Ishikawa (cell line): ENCODE data around the gene ANKRD28.

Experiments used
- CEBPB ChIP-seq: IDR thresholded peaks from 2 replicates; pipeline ENCODE4 v1.6.1; 2012
- CREB1 ChIP-seq: IDR thresholded peaks from 2 replicates; pipeline ENCODE4 v1.6.1; 2012; ENCODE audit warnings: low read depth
- EGR1 ChIP-seq: IDR thresholded peaks from 2 replicates; pipeline ENCODE4 v1.6.1; 2012
- EP300 ChIP-seq: IDR thresholded peaks from 2 replicates; pipeline ENCODE4 v1.6.1; 2012; ENCODE audit warnings: borderline replicate concordance
- FOXM1 ChIP-seq: IDR thresholded peaks from 2 replicates; pipeline ENCODE4 v1.6.1; 2012; ENCODE audit warnings: low read depth, borderline replicate concordance
- MAX ChIP-seq: IDR thresholded peaks from 2 replicates; pipeline ENCODE4 v1.6.1; 2012
- RAD21 ChIP-seq: IDR thresholded peaks from 2 replicates; pipeline ENCODE4 v1.6.1; 2012; ENCODE audit warnings: low read depth
- TAF1 ChIP-seq: IDR thresholded peaks from 2 replicates; pipeline ENCODE4 v1.6.1; 2012; ENCODE audit warnings: low read depth, mild to moderate bottlenecking
- TCF12 ChIP-seq: IDR thresholded peaks from 2 replicates; pipeline ENCODE4 v1.6.1; 2012; ENCODE audit warnings: low read depth
- TEAD4 ChIP-seq: IDR thresholded peaks from 2 replicates; pipeline ENCODE4 v1.6.1; 2012
- YY1 ChIP-seq: IDR thresholded peaks from 2 replicates; pipeline ENCODE4 v1.6.1; 2012; ENCODE audit warnings: low read depth
- ZBTB7A ChIP-seq: IDR thresholded peaks from 2 replicates; pipeline ENCODE4 v1.6.1; 2012; ENCODE audit warnings: low read depth
- TF ChIP-seq, protein P1 (sequence below): IDR thresholded peaks from 2 replicates; pipeline ENCODE4 v1.6.1; 2012
- TF ChIP-seq, protein P2 (sequence below): IDR thresholded peaks from 2 replicates; pipeline ENCODE4 v1.6.1; 2012; ENCODE audit warnings: low read depth, mild to moderate bottlenecking

DNA sequence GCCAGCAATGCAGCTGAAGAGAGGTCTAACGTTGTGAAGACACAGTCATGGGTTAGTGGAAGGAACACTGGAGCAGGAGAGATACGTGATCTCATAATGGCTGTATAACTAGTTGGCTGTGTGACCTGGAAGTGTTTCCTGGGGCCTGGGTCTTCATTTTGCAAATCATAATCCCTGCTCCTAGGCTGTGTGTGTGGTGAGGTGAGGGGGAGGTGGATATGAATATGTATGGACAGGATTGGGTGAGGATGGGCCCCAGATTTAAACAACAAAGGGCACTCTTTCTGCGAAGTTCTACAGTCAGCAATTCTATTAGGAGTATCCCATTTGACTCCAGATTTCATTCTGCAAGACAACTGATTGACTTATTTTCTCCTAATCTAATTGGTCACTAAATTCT, 41.3 kb downstream of the ANKRD28 start:
- TF ChIP-seq MAX: no peak
- TF ChIP-seq, protein P1, sequence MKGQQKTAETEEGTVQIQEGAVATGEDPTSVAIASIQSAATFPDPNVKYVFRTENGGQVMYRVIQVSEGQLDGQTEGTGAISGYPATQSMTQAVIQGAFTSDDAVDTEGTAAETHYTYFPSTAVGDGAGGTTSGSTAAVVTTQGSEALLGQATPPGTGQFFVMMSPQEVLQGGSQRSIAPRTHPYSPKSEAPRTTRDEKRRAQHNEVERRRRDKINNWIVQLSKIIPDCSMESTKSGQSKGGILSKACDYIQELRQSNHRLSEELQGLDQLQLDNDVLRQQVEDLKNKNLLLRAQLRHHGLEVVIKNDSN: no peak
- no peak for TF ChIP-seq FOXM1
- TF ChIP-seq, protein P2, sequence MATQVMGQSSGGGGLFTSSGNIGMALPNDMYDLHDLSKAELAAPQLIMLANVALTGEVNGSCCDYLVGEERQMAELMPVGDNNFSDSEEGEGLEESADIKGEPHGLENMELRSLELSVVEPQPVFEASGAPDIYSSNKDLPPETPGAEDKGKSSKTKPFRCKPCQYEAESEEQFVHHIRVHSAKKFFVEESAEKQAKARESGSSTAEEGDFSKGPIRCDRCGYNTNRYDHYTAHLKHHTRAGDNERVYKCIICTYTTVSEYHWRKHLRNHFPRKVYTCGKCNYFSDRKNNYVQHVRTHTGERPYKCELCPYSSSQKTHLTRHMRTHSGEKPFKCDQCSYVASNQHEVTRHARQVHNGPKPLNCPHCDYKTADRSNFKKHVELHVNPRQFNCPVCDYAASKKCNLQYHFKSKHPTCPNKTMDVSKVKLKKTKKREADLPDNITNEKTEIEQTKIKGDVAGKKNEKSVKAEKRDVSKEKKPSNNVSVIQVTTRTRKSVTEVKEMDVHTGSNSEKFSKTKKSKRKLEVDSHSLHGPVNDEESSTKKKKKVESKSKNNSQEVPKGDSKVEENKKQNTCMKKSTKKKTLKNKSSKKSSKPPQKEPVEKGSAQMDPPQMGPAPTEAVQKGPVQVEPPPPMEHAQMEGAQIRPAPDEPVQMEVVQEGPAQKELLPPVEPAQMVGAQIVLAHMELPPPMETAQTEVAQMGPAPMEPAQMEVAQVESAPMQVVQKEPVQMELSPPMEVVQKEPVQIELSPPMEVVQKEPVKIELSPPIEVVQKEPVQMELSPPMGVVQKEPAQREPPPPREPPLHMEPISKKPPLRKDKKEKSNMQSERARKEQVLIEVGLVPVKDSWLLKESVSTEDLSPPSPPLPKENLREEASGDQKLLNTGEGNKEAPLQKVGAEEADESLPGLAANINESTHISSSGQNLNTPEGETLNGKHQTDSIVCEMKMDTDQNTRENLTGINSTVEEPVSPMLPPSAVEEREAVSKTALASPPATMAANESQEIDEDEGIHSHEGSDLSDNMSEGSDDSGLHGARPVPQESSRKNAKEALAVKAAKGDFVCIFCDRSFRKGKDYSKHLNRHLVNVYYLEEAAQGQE: no peak
- TF ChIP-seq EP300: no peak
- no peak for TF ChIP-seq YY1
- TF ChIP-seq TEAD4: no peak
- TF ChIP-seq RAD21: no peak
- TF ChIP-seq TAF1: no peak
- TF ChIP-seq CREB1: no peak
- TF ChIP-seq CEBPB: no peak
- no peak for TF ChIP-seq TCF12
- TF ChIP-seq EGR1: no peak
- no peak for TF ChIP-seq ZBTB7A
